A549 (cell line): ENCODE measurements around the gene HSH2D. TPM values are rescaled to one million over a fixed set of nuclear protein-coding genes. Genes with fewer than 3 reads are reported as not detected.

Experiments
- ATAC-seq, 2 experiments: fragments of 200-7000 bp in 1 of 2; fragments of >200 bp in 1 of 2; cut with Nextera tagmentation in 1 of 2; cut with Tn5 transposase in 1 of 2; 3 replicates each; pipeline versions ENCODE4 v1.8.0 to v1.9.1; 2018 to 2020; ENCODE audit warnings: mild to moderate bottlenecking in 1 of 2, moderate library complexity in 1 of 2
- CTCF ChIA-PET: fragments of 300-600 bp; sonication (Branson Sonifier 250); formaldehyde crosslinking; extraction: SDS; loops from one replicate; lab custom pipeline; 2021; ENCODE audit warnings: antibody characterized with exemption, inconsistent platforms; lab: Yijun Ruan, JAX
- POLR2A ChIA-PET: fragments of 350-600 bp; formaldehyde crosslinking; extraction: SDS; loops from one replicate; lab custom pipeline; 2021; ENCODE audit warnings: antibody characterized with exemption, inconsistent platforms; lab: Yijun Ruan, JAX
- DNase-seq, 2 experiments: peaks; one replicate each; pipeline versions ENCODE4 v3.0.0 to v3.0.0-alpha.2; 2011 to 2016; ENCODE audit warnings: low read depth in 1 of 2, low spot score in 1 of 2
- FAIRE-seq: peaks from 2 replicates; lab custom pipeline; 2011; peaks lifted over from hg19 to GRCh38; lab: Jason Lieb, UNC
- H3K27ac ChIP-seq, 2 experiments: fragments of >200 bp; sonication (Bioruptor Twin); formaldehyde crosslinking; 3 replicates each; pipeline ENCODE4 v1.5.1; 2016 to 2017
- H3K4me1 ChIP-seq: fragments of >200 bp; sonication (Bioruptor Twin); formaldehyde crosslinking; 3 replicates; pipeline ENCODE4 v1.6.1; 2016
- H3K4me2 ChIP-seq: fragments of >200 bp; sonication (Bioruptor Twin); formaldehyde crosslinking; 3 replicates; pipeline ENCODE4 v1.6.1; 2016
- H3K4me3 ChIP-seq: fragments of >200 bp; sonication (Bioruptor Twin); formaldehyde crosslinking; 3 replicates; pipeline ENCODE4 v1.5.1; 2016
- H3K9me3 ChIP-seq: fragments of >200 bp; sonication (Bioruptor Twin); formaldehyde crosslinking; 3 replicates; pipeline ENCODE4 v1.6.1; 2016
- CEBPB ChIP-seq, 2 experiments: fragments of >200 bp in 1 of 2; sonication (Bioruptor Twin) in 1 of 2; formaldehyde crosslinking in 1 of 2; IDR thresholded peaks; 2 replicates each; pipeline ENCODE4 v1.6.1; 2012 to 2016
- CHD2 ChIP-seq: fragments of 150-350 bp; IDR thresholded peaks from 2 replicates; pipeline ENCODE4 v1.6.1; 2014; ENCODE audit warnings: low read length; ENCODE audit not compliant: partially characterized antibody
- EHF ChIP-seq: fragments of 250-450 bp; sonication (Bioruptor Pico); IDR thresholded peaks from 2 replicates; pipeline ENCODE4 v1.5.0; 2020; ENCODE audit warnings: mild to moderate bottlenecking
- EHMT2 ChIP-seq: fragments of 200-600 bp; sonication (generic); IDR thresholded peaks from 2 replicates; pipeline ENCODE4 v1.6.1; 2016; ENCODE audit warnings: antibody characterized with exemption, low read depth, mild to moderate bottlenecking, moderate library complexity
- ELK1 ChIP-seq: fragments of 150-350 bp; IDR thresholded peaks from 2 replicates; pipeline ENCODE4 v1.6.1; 2014; ENCODE audit warnings: low read depth, mild to moderate bottlenecking, low read length
- ESRRA ChIP-seq: fragments of 150-350 bp; IDR thresholded peaks from 2 replicates; pipeline ENCODE4 v1.6.1; 2014; ENCODE audit warnings: mild to moderate bottlenecking, low read length, borderline replicate concordance
- GATA3 ChIP-seq: IDR thresholded peaks from 2 replicates; pipeline ENCODE4 v1.6.1; 2012; ENCODE audit warnings: borderline replicate concordance
- HEYL ChIP-seq: fragments of 250-450 bp; sonication (Bioruptor Pico); IDR thresholded peaks from 2 replicates; pipeline ENCODE4 v1.8.0; 2021; ENCODE audit warnings: mild to moderate bottlenecking, moderate library complexity
- HOXB13 ChIP-seq: fragments of 250-450 bp; sonication (Bioruptor Pico); IDR thresholded peaks from 2 replicates; pipeline ENCODE4 v1.5.0; 2020; ENCODE audit warnings: low read depth, mild to moderate bottlenecking, moderate library complexity
- JUN ChIP-seq, 2 experiments: fragments of >200 bp; sonication (Bioruptor Twin); formaldehyde crosslinking; IDR thresholded peaks; 2 replicates in 1 of 2; 3 replicates in 1 of 2; pipeline ENCODE4 v1.6.1; 2016 to 2017
- JUNB ChIP-seq: fragments of >200 bp; sonication (Bioruptor Twin); formaldehyde crosslinking; IDR thresholded peaks from 2 replicates; pipeline ENCODE4 v1.6.1; 2016
- MAX ChIP-seq: IDR thresholded peaks from 2 replicates; pipeline ENCODE4 v1.6.1; 2012
- MAZ ChIP-seq: fragments of 150-350 bp; IDR thresholded peaks from 2 replicates; pipeline ENCODE4 v1.6.1; 2014; ENCODE audit warnings: antibody characterized with exemption, low read depth, low read length, borderline replicate concordance
- MYC ChIP-seq: IDR thresholded peaks from 2 replicates; pipeline ENCODE4 v1.6.1; 2012; ENCODE audit warnings: mild to moderate bottlenecking, inconsistent platforms, low read length, improper control_type of control experiment, borderline replicate concordance
- NFE2L2 ChIP-seq: fragments of 150-350 bp; conservative IDR thresholded peaks from 2 replicates; pipeline ENCODE4 v1.6.1; 2014; ENCODE audit warnings: low read length
- NR3C1 ChIP-seq: fragments of >200 bp; sonication (Bioruptor Twin); formaldehyde crosslinking; IDR thresholded peaks from 3 replicates; pipeline ENCODE4 v1.6.1; 2017
- PBX3 ChIP-seq: IDR thresholded peaks from 2 replicates; pipeline ENCODE4 v1.6.1; 2012
- PHF8 ChIP-seq: fragments of 200-600 bp; sonication (generic); IDR thresholded peaks from 2 replicates; pipeline ENCODE4 v1.6.1; 2016; ENCODE audit warnings: low read depth, mild to moderate bottlenecking, antibody characterized with exemption, moderate library complexity, borderline replicate concordance
- RAD21 ChIP-seq, 2 experiments: fragments of >200 bp in 1 of 2; sonication (Bioruptor Twin) in 1 of 2; formaldehyde crosslinking in 1 of 2; IDR thresholded peaks in 1 of 2; conservative IDR thresholded peaks in 1 of 2; 2 replicates in 1 of 2; 3 replicates in 1 of 2; pipeline ENCODE4 v1.6.1; 2012 to 2018; ENCODE audit warnings: inconsistent platforms in 1 of 2
- RARB ChIP-seq: fragments of 250-450 bp; sonication (Bioruptor Pico); IDR thresholded peaks from 2 replicates; pipeline ENCODE4 v1.8.0; 2021; ENCODE audit warnings: mild to moderate bottlenecking, moderate library complexity
- RCOR1 ChIP-seq: fragments of 150-350 bp; IDR thresholded peaks from 2 replicates; pipeline ENCODE4 v1.6.1; 2014; ENCODE audit warnings: antibody characterized with exemption, low read length, low read depth
- REST ChIP-seq: fragments of 200-600 bp; sonication (generic); IDR thresholded peaks from 2 replicates; pipeline ENCODE4 v1.6.1; 2016; ENCODE audit warnings: antibody characterized with exemption, mild to moderate bottlenecking, moderate library complexity
- ZC3H11A ChIP-seq: fragments of 450-650 bp; IDR thresholded peaks from 2 replicates; pipeline ENCODE4 v1.6.1; 2014; ENCODE audit warnings: antibody characterized with exemption, mild to moderate bottlenecking
- ZFP36 ChIP-seq: fragments of 450-650 bp; IDR thresholded peaks from 2 replicates; pipeline ENCODE4 v1.6.1; 2014; ENCODE audit warnings: borderline replicate concordance; ENCODE audit not compliant: partially characterized antibody
- ZSCAN20 ChIP-seq: fragments of 250-450 bp; sonication (Bioruptor Pico); IDR thresholded peaks from 2 replicates; pipeline ENCODE4 v1.8.0; 2022; ENCODE audit warnings: mild to moderate bottlenecking, moderate library complexity
- WGBS: methylation state at CpG from one replicate; pipeline ENCODE4 v1.1.6; 2017; ENCODE audit errors: missing lambda C conversion rate; 5-methylcytosine and 5-hydroxymethylcytosine counted together
- polyA plus RNA-seq, 4 experiments: library from polyadenylated mRNA; depleted of rRNA in 3 of 4; stranded (reverse); fragments of >200 nt; fragmentation: RNase III in 1 of 4; extraction: RNeasy Plus Mini Kit Qiagen cat#74134 plus additional on column Dnase treatment in 1 of 4; gene quantifications; 2 replicates in 3 of 4; 3 replicates in 1 of 4; pipeline ENCODE4 v1.2.3, GENCODE V29; 2011 to 2017

Gene HSH2D
- polyA plus RNA-seq, 2 of the 4 experiments (the other 2 are of a cell fraction) = 0.05 TPM; not detected in 1

DNA sequence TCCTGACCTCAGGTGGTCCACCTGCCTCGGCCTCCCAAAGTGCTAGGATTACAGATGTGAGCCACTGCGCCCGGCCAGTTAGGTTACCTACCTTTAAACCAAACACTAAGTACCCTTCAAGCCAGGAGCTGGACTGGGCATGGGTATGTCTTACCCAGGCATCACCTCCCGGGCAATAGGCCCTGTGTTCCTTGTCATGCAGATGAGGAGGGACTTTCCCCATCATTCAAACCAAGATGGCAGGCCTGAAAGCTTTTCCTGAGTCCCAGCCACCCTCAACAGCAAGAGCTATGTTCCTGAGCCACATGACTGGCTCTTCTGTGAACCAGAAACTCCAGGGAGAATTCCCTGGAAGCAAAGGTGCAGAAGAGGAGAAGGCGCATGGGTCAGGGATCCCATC lies 22.3 kb upstream of the HSH2D start:
- no peak for ATAC-seq
- CTCF ChIA-PET = no interaction called here
- 60% methylated on average over 5 of the region's 5 CpGs for WGBS
- TF ChIP-seq MAX = no peak
- no peak for TF ChIP-seq EHF (CRISPR knock-in tag)
- no peak for TF ChIP-seq RCOR1
- no peak for TF ChIP-seq NFE2L2
- no peak for TF ChIP-seq JUN (IDR thresholded peaks at IDR 0.05)
- TF ChIP-seq CEBPB (IDR thresholded peaks at IDR 0.05) = no peak
- Histone ChIP-seq H3K9me3 (no peaks in the 10 kb centered on the region), H3K4me2 (no peak overlapping the region), H3K4me3 (no peak overlapping the region), H3K4me1 (no peaks in the 10 kb centered on the region), H3K27ac (no peak overlapping the region)
- FAIRE-seq = no peak
- DNase-seq = no peak
- POLR2A ChIA-PET = no interaction called here

DNA sequence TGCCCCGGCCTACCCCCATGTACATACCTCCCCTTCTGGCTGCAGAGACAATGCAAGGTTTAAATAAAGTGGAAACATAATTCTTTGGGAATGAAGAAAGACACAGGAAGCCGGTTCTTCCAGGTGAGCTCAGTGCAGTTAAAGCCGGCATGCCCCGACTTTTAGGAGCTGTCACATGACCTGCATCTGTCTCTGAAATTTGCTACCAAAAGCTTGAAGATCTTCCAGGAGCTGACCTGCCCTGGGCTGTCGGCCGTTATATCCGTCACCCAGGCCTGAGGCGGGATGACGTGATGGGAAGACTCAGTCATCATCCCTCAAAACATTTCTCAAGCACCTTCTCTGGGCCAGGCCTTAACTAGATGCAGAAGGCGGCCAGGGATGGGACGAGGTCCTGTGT lies 21.5 kb upstream of the HSH2D start:
- no peak for FAIRE-seq
- Histone ChIP-seq H3K27ac (no peak overlapping the region), H3K9me3 (no peaks in the 10 kb centered on the region), H3K4me3 (no peak overlapping the region), H3K4me2 (no peak overlapping the region), H3K4me1 (no peaks in the 10 kb centered on the region)
- DNase-seq = no peak
- WGBS = 97% methylated on average over 11 of the region's 11 CpGs
- TF ChIP-seq HOXB13 (no peak), RAD21 (conservative IDR thresholded peaks at IDR 0.05 in 1 of 2, IDR thresholded peaks at IDR 0.05 in 1 of 2) (no peak), EHMT2 (no peak), ZFP36 (no peak), GATA3 (no peak), JUNB (no peak), NR3C1 (no peak), MYC (no peak), RARB (CRISPR knock-in tag) (no peak), PHF8 (no peak), REST (no peak), ZC3H11A (no peak)
- CTCF ChIA-PET = interaction anchor here (2.2 kb wide), 1 partner anchor 80 kb away, joined by 10 read pairs; no protein-coding TSS in a partner anchor
- POLR2A ChIA-PET = no interaction called here
- no peak for ATAC-seq

GRCh38 chr19:16124953-16125352 lies 18.5 kb upstream of the HSH2D start:
- H3K27ac ChIP-seq = no peak overlapping the region
- no peak overlapping the region for H3K4me2 ChIP-seq
- H3K4me3 ChIP-seq = no peak overlapping the region
- H3K9me3 ChIP-seq = no peaks in the 10 kb centered on the region
- ATAC-seq (no peak), DNase-seq (no peak), FAIRE-seq (no peak)
- WGBS = 98% methylated on average over 13 of the region's 14 CpGs
- no peaks in the 10 kb centered on the region for H3K4me1 ChIP-seq
- POLR2A ChIA-PET = interaction anchor here (0.9 kb wide), 1 partner anchor 13 kb away, joined by 4 read pairs; the partner anchor contains the start of gene RAB8A
- CTCF ChIA-PET = no interaction called here
- no peak for TF ChIP-seq ZSCAN20
- TF ChIP-seq HEYL = no peak
- TF ChIP-seq ESRRA = no peak
- TF ChIP-seq MAZ = no peak
- no peak for TF ChIP-seq HOXB13
- TF ChIP-seq REST = no peak
- TF ChIP-seq PBX3 = no peak
- no peak for TF ChIP-seq CHD2
- TF ChIP-seq ELK1 = no peak
